Naive thymus-derived CD8-positive, alpha-beta T cell (primary cell): ENCODE data around the gene RPL35. TPM values are rescaled to one million over a fixed set of nuclear protein-coding genes. Genes with fewer than 3 reads are reported as not detected.
"Not testable (repeated sequence)": the region's sequence is repeated elsewhere in the genome, so short reads cannot be mapped to it uniquely, and the experiment has no call there.

Experiments
- ATAC-seq, 2 donors: fragments of 150-1000 bp; cut with Tn5 transposase in 1 of 2; sonication (Bioruptor Pico), chemical (Tn5 transposase) in 1 of 2; 1 replicate in 1 of 2; 2 replicates in 1 of 2; pipeline ENCODE4 v1.10.0; 2021; ENCODE audit warnings: mild to moderate bottlenecking in 2 of 2, moderate library complexity in 2 of 2
- POLR2A ChIA-PET: fragments of 350-600 bp; sonication (Branson Sonifier 250); formaldehyde crosslinking; loops from one replicate; lab custom pipeline; 2021; ENCODE audit warnings: antibody characterized with exemption; lab: Charles Lee
- DNase-seq, 10 donors: peaks; one replicate each; pipeline versions ENCODE4 v3.0.0 to v3.0.0-alpha.2; 2020 to 2022
- H3K27ac Mint-ChIP-seq, 10 donors: one replicate each; pipeline ENCODE4 v1.8.0; 2020 to 2022; ENCODE audit warnings: mild to moderate bottlenecking in 10 of 10, mixed read lengths in 10 of 10, moderate library complexity in 4 of 10, inconsistent platforms in 1 of 10
- H3K27me3 Mint-ChIP-seq, 5 donors: one replicate each; pipeline ENCODE4 v1.8.0; 2021 to 2022; ENCODE audit warnings: mixed read lengths in 5 of 5
- H3K36me3 Mint-ChIP-seq, 3 donors: one replicate each; pipeline ENCODE4 v1.8.0; 2020 to 2022; ENCODE audit warnings: mixed read lengths in 3 of 3, mild to moderate bottlenecking in 2 of 3, inconsistent platforms in 1 of 3
- H3K4me1 Mint-ChIP-seq, 4 donors: one replicate each; pipeline ENCODE4 v1.8.0; 2021 to 2022; ENCODE audit warnings: mixed read lengths in 4 of 4
- H3K4me3 Mint-ChIP-seq, 10 donors: one replicate each; pipeline ENCODE4 v1.8.0; 2020 to 2022; ENCODE audit warnings: mild to moderate bottlenecking in 10 of 10, mixed read lengths in 10 of 10, moderate library complexity in 6 of 10, inconsistent platforms in 1 of 10
- H3K9me3 Mint-ChIP-seq, 9 donors: one replicate each; pipeline ENCODE4 v1.8.0; 2020 to 2022; ENCODE audit warnings: mixed read lengths in 9 of 9, mild to moderate bottlenecking in 3 of 9, inconsistent platforms in 1 of 9, moderate library complexity in 1 of 9
- polyA plus RNA-seq, 3 donors: library from polyadenylated mRNA; unstranded; fragments of 300-500 nt; fragmentation: Illumina TruSeq; gene quantifications; one replicate each; pipeline ENCODE4 v1.2.3, GENCODE V29; 2021
- total RNA-seq, 8 experiments: library from RNA in 2 of 8; stranded (reverse) in 2 of 8; gene quantifications; one replicate each; pipeline ENCODE4 v1.2.3 and lab custom pipeline; 2021 to 2026

The RPL35 gene
- total and polyA plus RNA-seq, 5 experiments from 2014 or later = 1,561 to 2,475 (median 1,999) TPM

- DNase-seq = no peak
- H3K36me3 Mint-ChIP-seq = no peaks in the 10 kb centered on the region
- H3K27ac Mint-ChIP-seq = peak overlapping the region in 1 of 10 donors; percentile 44
- ATAC-seq = no peak
- H3K4me1 Mint-ChIP-seq = peaks cover 0 to 5% (median 0%) of the 10 kb centered on the region in 4 donors
- POLR2A ChIA-PET = interaction anchor here (0.7 kb wide), 1 partner anchor 72 kb away, joined by 3 read pairs; no protein-coding TSS in a partner anchor
- H3K9me3 Mint-ChIP-seq = no peaks in the 10 kb centered on the region
- H3K4me3 Mint-ChIP-seq = no peak overlapping the region
- peaks cover 6 to 43% (median 26%) of the 10 kb centered on the region in 5 donors for H3K27me3 Mint-ChIP-seq
Measured at GRCh38 chr9:124846969-124847368, 14.8 kb downstream of the RPL35 start.

- not testable (repeated sequence) for H3K4me1 Mint-ChIP-seq, H3K36me3 Mint-ChIP-seq, H3K4me3 Mint-ChIP-seq, DNase-seq, H3K27ac Mint-ChIP-seq, ATAC-seq, H3K9me3 Mint-ChIP-seq
- POLR2A ChIA-PET = interaction anchor here (0.7 kb wide), 1 partner anchor 72 kb away, joined by 3 read pairs; no protein-coding TSS in a partner anchor
- peaks cover 6 to 43% (median 26%) of the 10 kb centered on the region in 5 donors for H3K27me3 Mint-ChIP-seq
Measured at GRCh38 chr9:124846467-124846866, 15.3 kb downstream of the RPL35 start.

GRCh38 chr9:124844291-124844690, 17.5 kb downstream of the RPL35 start:
- peaks cover 0 to 2% (median 0%) of the 10 kb centered on the region in 4 donors for H3K4me1 Mint-ChIP-seq
- no peak for ATAC-seq
- peaks cover 6 to 45% (median 22%) of the 10 kb centered on the region in 5 donors for H3K27me3 Mint-ChIP-seq
- POLR2A ChIA-PET = no interaction called here
- no peaks in the 10 kb centered on the region for H3K36me3 Mint-ChIP-seq
- no peak for DNase-seq
- H3K4me3 Mint-ChIP-seq = no peak overlapping the region
- no peak overlapping the region for H3K27ac Mint-ChIP-seq
- no peaks in the 10 kb centered on the region for H3K9me3 Mint-ChIP-seq

- peaks cover 6 to 44% (median 23%) of the 10 kb centered on the region in 5 donors for H3K27me3 Mint-ChIP-seq
- POLR2A ChIA-PET = no interaction called here
Measured at GRCh38 chr9:124843456-124844034, 18.2 kb downstream of the RPL35 start.

GRCh38 chr9:124841075-124841821, 20.5 kb downstream of the RPL35 start:
- Mint-ChIP-seq H3K27me3 (peaks cover 7 to 44% (median 22%) of the 10 kb centered on the region in 5 donors), H3K36me3 (no peaks in the 10 kb centered on the region), H3K9me3 (no peaks in the 10 kb centered on the region), H3K4me3 (no peak overlapping the region), H3K4me1 (peaks cover 0 to 2% (median 0%) of the 10 kb centered on the region in 4 donors), H3K27ac (peak overlapping the region in 1 of 10 donors; percentile 43)
- ATAC-seq (no peak), DNase-seq (no peak)
- POLR2A ChIA-PET = no interaction called here

More at GRCh38 chr9:124843456-124844034, 18.2 kb downstream of the RPL35 start:
- Mint-ChIP-seq H3K4me1 (peaks cover 0 to 2% (median 0%) of the 10 kb centered on the region in 4 donors), H3K4me3 (no peak overlapping the region), H3K36me3 (no peaks in the 10 kb centered on the region), H3K27ac (no peak overlapping the region), H3K9me3 (no peaks in the 10 kb centered on the region)
- ATAC-seq = no peak
- DNase-seq = no peak

- DNase-seq (no peak), ATAC-seq (no peak)
- POLR2A ChIA-PET = no interaction called here
- peaks cover 12 to 43% (median 20%) of the 10 kb centered on the region in 5 donors for H3K27me3 Mint-ChIP-seq
- peaks cover 0 to 2% (median 0%) of the 10 kb centered on the region in 4 donors for H3K4me1 Mint-ChIP-seq
- no peaks in the 10 kb centered on the region for H3K9me3 Mint-ChIP-seq
- H3K36me3 Mint-ChIP-seq = no peaks in the 10 kb centered on the region
- H3K27ac Mint-ChIP-seq = peak overlapping the region in 1 of 10 donors; percentile 43
- H3K4me3 Mint-ChIP-seq = peak overlapping the region in 1 of 10 donors; percentile 41
Measured at GRCh38 chr9:124840300-124840833, 21.4 kb downstream of the RPL35 start.

- Mint-ChIP-seq H3K9me3 (no peaks in the 10 kb centered on the region), H3K36me3 (no peaks in the 10 kb centered on the region), H3K4me1 (peaks cover 0 to 2% (median 0%) of the 10 kb centered on the region in 4 donors), H3K27ac (peak overlapping the region in 1 of 10 donors; percentile 18), H3K27me3 (peaks cover 13 to 47% (median 19%) of the 10 kb centered on the region in 5 donors), H3K4me3 (peak overlapping the region in 1 of 10 donors; percentile 46)
- ATAC-seq (no peak), DNase-seq (no peak)
- POLR2A ChIA-PET = no interaction called here
Measured at GRCh38 chr9:124839612-124840299, 22.0 kb downstream of the RPL35 start.

- H3K36me3 Mint-ChIP-seq, DNase-seq, ATAC-seq, H3K4me1 Mint-ChIP-seq, H3K9me3 Mint-ChIP-seq, H3K27ac Mint-ChIP-seq, POLR2A ChIA-PET: not testable (repeated sequence)
- Mint-ChIP-seq H3K27me3 (peaks cover 13 to 54% (median 19%) of the 10 kb centered on the region in 5 donors), H3K4me3 (peak overlapping the region in 1 of 10 donors; percentile 46)
Measured at GRCh38 chr9:124838567-124839275, 23.0 kb downstream of the RPL35 start.

GRCh38 chr9:124838132-124838531, 23.6 kb downstream of the RPL35 start:
- H3K27ac Mint-ChIP-seq, H3K9me3 Mint-ChIP-seq, POLR2A ChIA-PET, ATAC-seq, H3K36me3 Mint-ChIP-seq, H3K4me1 Mint-ChIP-seq, DNase-seq: not testable (repeated sequence)
- H3K4me3 Mint-ChIP-seq = peak overlapping the region in 1 of 10 donors; percentile 7
- H3K27me3 Mint-ChIP-seq = peaks cover 13 to 54% (median 19%) of the 10 kb centered on the region in 5 donors

- Mint-ChIP-seq H3K4me1 (peaks cover 0 to 2% (median 0%) of the 10 kb centered on the region in 4 donors), H3K4me3 (no peak overlapping the region), H3K27ac (no peak overlapping the region), H3K9me3 (no peaks in the 10 kb centered on the region), H3K27me3 (peaks cover 13 to 57% (median 19%) of the 10 kb centered on the region in 5 donors), H3K36me3 (no peaks in the 10 kb centered on the region)
- POLR2A ChIA-PET = interaction anchor here (0.6 kb wide), 1 partner anchor 86 kb away, joined by 3 read pairs; no protein-coding TSS in a partner anchor
- no peak for ATAC-seq
- DNase-seq = no peak
Measured at GRCh38 chr9:124835026-124835557, 26.7 kb downstream of the RPL35 start.

- no peak for DNase-seq
- no peaks in the 10 kb centered on the region for H3K9me3 Mint-ChIP-seq
- POLR2A ChIA-PET = no interaction called here
- H3K4me1 Mint-ChIP-seq = peaks cover 0 to 2% (median 0%) of the 10 kb centered on the region in 4 donors
- H3K27me3 Mint-ChIP-seq = peaks cover 13 to 53% (median 19%) of the 10 kb centered on the region in 5 donors
- no peak overlapping the region for H3K4me3 Mint-ChIP-seq
- no peaks in the 10 kb centered on the region for H3K36me3 Mint-ChIP-seq
- ATAC-seq = no peak
- no peak overlapping the region for H3K27ac Mint-ChIP-seq
Measured at GRCh38 chr9:124834591-124834990, 27.2 kb downstream of the RPL35 start.
